ENCODE data around the gene SLC7A10.
"Not testable (repeated sequence)": the region's sequence is repeated elsewhere in the genome, so short reads cannot be mapped to it uniquely, and the experiment has no call there.

SLC7A10 gene

GRCh38 chr19:33186431-33187182 lies 39.0 kb downstream of the SLC7A10 start:
- DNase-seq (ENCODE audit: low read depth in 2 of 3, low spot score in 1 of 3) = no peak

GRCh38 chr19:33177417-33177979 lies 48.2 kb downstream of the SLC7A10 start:
- DNase-seq (ENCODE audit: low read depth in 2 of 3, low spot score in 1 of 3) = peak in 1 of 3 donors; percentile 44

- DNase-seq (ENCODE audit: low read depth in 2 of 3, low spot score in 1 of 3) = peak; percentile 96 to 98 (median 97)
Measured at GRCh38 chr19:33176670-33177416, 48.8 kb downstream of the SLC7A10 start.

- DNase-seq (ENCODE audit: low read depth in 2 of 3, low spot score in 1 of 3) = peak in 1 of 3 donors; percentile 15
Measured at GRCh38 chr19:33175886-33176669, 49.6 kb downstream of the SLC7A10 start.

GRCh38 chr19:33175156-33175782 lies 50.4 kb downstream of the SLC7A10 start:
- no peak for DNase-seq (ENCODE audit: low read depth in 2 of 3, low spot score in 1 of 3)

GRCh38 chr19:33174186-33174585 lies 51.5 kb downstream of the SLC7A10 start:
- no peak for DNase-seq (ENCODE audit: low read depth in 2 of 3, low spot score in 1 of 3)

GRCh38 chr19:33171916-33172359 lies 53.7 kb downstream of the SLC7A10 start:
- DNase-seq (ENCODE audit: low read depth in 2 of 3, low spot score in 1 of 3) = no peak

- DNase-seq (ENCODE audit: low read depth in 2 of 3, low spot score in 1 of 3) = no peak
Measured at GRCh38 chr19:33171222-33171795, 54.3 kb downstream of the SLC7A10 start.

GRCh38 chr19:33168528-33168927 lies 57.1 kb downstream of the SLC7A10 start:
- no peak for DNase-seq (ENCODE audit: low read depth in 2 of 3, low spot score in 1 of 3)

GRCh38 chr19:33167438-33167837 lies 58.2 kb downstream of the SLC7A10 start:
- no peak for DNase-seq (ENCODE audit: low read depth in 2 of 3, low spot score in 1 of 3)

GRCh38 chr19:33166037-33166436 lies 59.6 kb downstream of the SLC7A10 start:
- DNase-seq (ENCODE audit: low read depth in 2 of 3, low spot score in 1 of 3) = not testable (repeated sequence)

GRCh38 chr19:33163481-33163880 lies 62.2 kb downstream of the SLC7A10 start:
- no peak for DNase-seq (ENCODE audit: low read depth in 2 of 3, low spot score in 1 of 3)

- no peak for DNase-seq (ENCODE audit: low read depth in 2 of 3, low spot score in 1 of 3)
Measured at GRCh38 chr19:33161201-33161600, 64.4 kb downstream of the SLC7A10 start.

- DNase-seq (ENCODE audit: low read depth in 2 of 3, low spot score in 1 of 3) = no peak
Measured at GRCh38 chr19:33159893-33160292, 65.8 kb downstream of the SLC7A10 start.

- DNase-seq (ENCODE audit: low read depth in 2 of 3, low spot score in 1 of 3) = no peak
Measured at GRCh38 chr19:33159149-33159548, 66.5 kb downstream of the SLC7A10 start.
